Measurements from ENCODE around the gene S1PR5.

DNA sequence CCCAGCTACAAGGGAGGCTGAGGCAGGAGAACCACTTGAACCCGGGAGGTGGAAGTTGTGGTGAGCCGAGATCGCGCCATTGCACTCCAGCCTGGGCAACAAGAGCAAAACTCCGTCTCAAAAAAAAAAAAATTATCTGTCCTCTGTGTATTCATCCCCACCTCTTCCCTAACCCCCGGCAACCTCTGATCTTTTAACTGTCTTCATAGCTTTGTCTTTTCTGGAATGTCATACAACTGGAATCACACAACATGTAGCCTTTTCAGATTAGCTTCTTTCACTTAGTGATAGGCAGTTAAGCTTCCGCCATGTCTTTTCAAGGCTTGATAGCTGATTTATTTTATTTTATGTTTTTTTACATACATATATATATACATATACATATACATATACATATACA lies 8.4 kb upstream of the S1PR5 start:
- no peak for TF ChIP-seq CTCF (IDR thresholded peaks at IDR 0.05)
- no peak for TF ChIP-seq POLR2A (IDR thresholded peaks at IDR 0.05)
- TF ChIP-seq EP300 (IDR thresholded peaks at IDR 0.05) = no peak
